Lower leg skin (tissue), 3 donors: ENCODE data around the gene ERFL.

Experiments
- POLR2A ChIP-seq, 2 donors: fragments of 450-650 bp; IDR thresholded peaks; one replicate each; pipeline ENCODE4 v1.6.1; 2016 to 2017; ENCODE audit warnings: antibody characterized with exemption in 2 of 2, mild to moderate bottlenecking in 1 of 2, moderate library complexity in 1 of 2
- TF ChIP-seq, protein P1 (sequence below), 3 donors: fragments of 450-650 bp; IDR thresholded peaks; one replicate each; pipeline ENCODE4 v1.5.1; 2016; ENCODE audit warnings: antibody characterized with exemption in 3 of 3, mild to moderate bottlenecking in 3 of 3, moderate library complexity in 2 of 3

DNA sequence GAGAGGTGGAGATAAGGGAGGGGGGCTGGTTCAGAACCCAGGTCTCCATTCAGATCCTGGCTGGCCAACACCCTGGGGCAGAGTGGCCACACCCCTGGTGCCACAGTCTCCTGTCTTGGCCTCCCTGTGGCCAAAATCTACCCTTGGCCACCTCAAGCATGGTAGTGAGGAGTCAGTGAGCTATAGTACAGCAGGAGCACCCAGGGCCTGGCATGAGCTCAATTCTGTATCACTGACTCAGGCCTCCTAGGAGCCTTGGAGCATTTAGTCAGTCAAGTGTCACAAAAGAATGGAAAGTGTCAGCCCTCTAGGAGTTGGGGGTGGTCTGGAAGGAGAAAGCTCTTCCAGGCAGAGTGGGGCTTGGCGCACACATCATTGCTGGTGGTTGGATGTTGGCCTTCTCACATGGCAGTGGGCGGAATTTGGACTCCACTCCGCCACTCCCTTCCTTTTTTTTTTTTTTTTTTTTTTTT lies 57.8 kb downstream of the ERFL start:
- TF ChIP-seq, protein P1, sequence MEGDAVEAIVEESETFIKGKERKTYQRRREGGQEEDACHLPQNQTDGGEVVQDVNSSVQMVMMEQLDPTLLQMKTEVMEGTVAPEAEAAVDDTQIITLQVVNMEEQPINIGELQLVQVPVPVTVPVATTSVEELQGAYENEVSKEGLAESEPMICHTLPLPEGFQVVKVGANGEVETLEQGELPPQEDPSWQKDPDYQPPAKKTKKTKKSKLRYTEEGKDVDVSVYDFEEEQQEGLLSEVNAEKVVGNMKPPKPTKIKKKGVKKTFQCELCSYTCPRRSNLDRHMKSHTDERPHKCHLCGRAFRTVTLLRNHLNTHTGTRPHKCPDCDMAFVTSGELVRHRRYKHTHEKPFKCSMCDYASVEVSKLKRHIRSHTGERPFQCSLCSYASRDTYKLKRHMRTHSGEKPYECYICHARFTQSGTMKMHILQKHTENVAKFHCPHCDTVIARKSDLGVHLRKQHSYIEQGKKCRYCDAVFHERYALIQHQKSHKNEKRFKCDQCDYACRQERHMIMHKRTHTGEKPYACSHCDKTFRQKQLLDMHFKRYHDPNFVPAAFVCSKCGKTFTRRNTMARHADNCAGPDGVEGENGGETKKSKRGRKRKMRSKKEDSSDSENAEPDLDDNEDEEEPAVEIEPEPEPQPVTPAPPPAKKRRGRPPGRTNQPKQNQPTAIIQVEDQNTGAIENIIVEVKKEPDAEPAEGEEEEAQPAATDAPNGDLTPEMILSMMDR (IDR thresholded peaks at IDR 0.05) = no peak
- TF ChIP-seq POLR2A (IDR thresholded peaks at IDR 0.05) = no peak
